Hematopoietic multipotent progenitor cell treated with erythropoietin and hydrocortisone succinate and interleukin-3 and kit ligand, for 17 days (in vitro differentiated cells): ENCODE measurements around the gene COL6A3.
"Not testable (repeated sequence)": the region's sequence is repeated elsewhere in the genome, so short reads cannot be mapped to it uniquely, and the experiment has no call there.

Source experiments
- DNase-seq: peaks from one replicate; pipeline ENCODE4 v3.0.0-alpha.2; 2015; ENCODE audit warnings: low spot score

COL6A3 gene

GRCh38 chr2:237412988-237413776 lies 782 bp downstream of the COL6A3 start:
- no peak for DNase-seq

GRCh38 chr2:237412646-237412987 lies 1.3 kb downstream of the COL6A3 start:
- DNase-seq, result no peak

- no peak for DNase-seq
Observed at GRCh38 chr2:237411683-237412423, 2.1 kb downstream of the COL6A3 start.

- no peak for DNase-seq
Observed at GRCh38 chr2:237411092-237411601, 2.8 kb downstream of the COL6A3 start.

GRCh38 chr2:237409263-237409662 lies 4.7 kb downstream of the COL6A3 start:
- not testable (repeated sequence) for DNase-seq

GRCh38 chr2:237408335-237409000 lies 5.5 kb downstream of the COL6A3 start:
- no peak for DNase-seq

GRCh38 chr2:237407700-237408099 lies 6.3 kb downstream of the COL6A3 start:
- no peak for DNase-seq

GRCh38 chr2:237406371-237406895 lies 7.5 kb downstream of the COL6A3 start:
- no peak for DNase-seq

- DNase-seq, result no peak
Observed at GRCh38 chr2:237405605-237406004, 8.4 kb downstream of the COL6A3 start.

- no peak for DNase-seq
Observed at GRCh38 chr2:237405006-237405559, 8.9 kb downstream of the COL6A3 start.

- no peak for DNase-seq
Observed at GRCh38 chr2:237404413-237404812, 9.6 kb downstream of the COL6A3 start.

GRCh38 chr2:237403024-237403882 lies 10.7 kb downstream of the COL6A3 start:
- no peak for DNase-seq

GRCh38 chr2:237400199-237400598 lies 13.8 kb downstream of the COL6A3 start:
- DNase-seq, result no peak

GRCh38 chr2:237397072-237397471 lies 16.9 kb downstream of the COL6A3 start:
- DNase-seq, result no peak

- no peak for DNase-seq
Observed at GRCh38 chr2:237393523-237393922, 20.4 kb downstream of the COL6A3 start.

- no peak for DNase-seq
Observed at GRCh38 chr2:237392186-237392585, 21.8 kb downstream of the COL6A3 start.

- no peak for DNase-seq
Observed at GRCh38 chr2:237391140-237391539, 22.8 kb downstream of the COL6A3 start.

- no peak for DNase-seq
Observed at GRCh38 chr2:237390235-237390634, 23.7 kb downstream of the COL6A3 start.

GRCh38 chr2:237389831-237390230 lies 24.1 kb downstream of the COL6A3 start:
- no peak for DNase-seq

GRCh38 chr2:237388036-237388435 lies 25.9 kb downstream of the COL6A3 start:
- DNase-seq, result no peak

GRCh38 chr2:237384672-237385020 lies 29.3 kb downstream of the COL6A3 start:
- DNase-seq, result no peak
